HT-29 (cell line): ENCODE data around the gene FOXP3. TPM values are rescaled to one million over a fixed set of nuclear protein-coding genes. Genes with fewer than 3 reads are reported as not detected.

Source experiments
- DNase-seq: peaks from one replicate; pipeline ENCODE4 v3.0.0-alpha.2; 2015; ENCODE audit warnings: low spot score
- total RNA-seq: library from RNA; depleted of rRNA; stranded (reverse); fragments of >200 nt; shearing (Covaris generic); gene quantifications from 2 replicates; pipeline ENCODE4 v1.2.3, GENCODE V29; 2014; rRNA removed

FOXP3 gene
- total RNA-seq, 1 experiment from 2014 or later, result not detected

DNA sequence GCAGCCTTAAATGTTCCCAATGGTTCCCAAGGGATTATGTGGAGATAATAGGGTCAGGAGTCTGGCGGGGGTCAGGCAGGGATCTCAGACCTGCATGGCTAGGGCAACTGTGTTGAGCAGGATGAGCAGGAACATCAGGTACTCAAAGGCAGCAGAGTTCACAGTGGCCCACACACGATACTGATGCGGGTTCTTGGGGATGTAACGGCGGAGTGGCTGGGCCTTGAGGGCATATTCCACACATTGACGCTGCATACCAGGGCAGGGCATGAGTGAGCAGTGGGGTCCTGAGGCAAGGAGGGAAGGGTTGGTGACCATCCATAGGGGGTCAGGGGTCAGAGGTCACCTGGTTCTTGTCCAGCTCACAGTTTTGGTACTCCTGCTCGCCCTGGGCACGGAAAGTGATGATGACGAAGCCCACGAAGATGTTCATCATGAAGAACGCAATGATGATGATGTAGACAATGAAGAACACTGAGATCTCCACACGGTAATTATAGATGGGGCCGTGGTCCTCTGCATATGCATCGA is 49.4 kb downstream of the FOXP3 start:
- no peak for DNase-seq

DNA sequence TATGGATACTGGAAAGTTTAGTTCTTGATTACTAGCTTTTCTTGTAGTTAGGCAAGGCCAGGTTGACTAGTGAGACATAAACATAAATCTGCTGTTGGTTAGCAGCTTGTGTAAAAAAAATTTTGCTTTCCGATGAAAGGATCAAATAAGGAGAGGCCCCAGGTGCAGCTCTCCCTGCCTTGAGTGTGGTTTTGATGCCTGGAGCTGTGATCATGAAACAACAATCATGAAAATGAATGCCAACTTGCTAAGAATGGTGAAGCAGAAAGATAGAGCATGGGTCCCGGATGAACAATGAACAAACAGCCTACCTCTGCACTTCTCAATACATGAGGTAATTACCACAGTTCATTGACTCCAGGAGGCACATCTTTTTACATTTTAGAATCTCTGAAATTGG is 50.1 kb downstream of the FOXP3 start:
- DNase-seq, result no peak

DNA sequence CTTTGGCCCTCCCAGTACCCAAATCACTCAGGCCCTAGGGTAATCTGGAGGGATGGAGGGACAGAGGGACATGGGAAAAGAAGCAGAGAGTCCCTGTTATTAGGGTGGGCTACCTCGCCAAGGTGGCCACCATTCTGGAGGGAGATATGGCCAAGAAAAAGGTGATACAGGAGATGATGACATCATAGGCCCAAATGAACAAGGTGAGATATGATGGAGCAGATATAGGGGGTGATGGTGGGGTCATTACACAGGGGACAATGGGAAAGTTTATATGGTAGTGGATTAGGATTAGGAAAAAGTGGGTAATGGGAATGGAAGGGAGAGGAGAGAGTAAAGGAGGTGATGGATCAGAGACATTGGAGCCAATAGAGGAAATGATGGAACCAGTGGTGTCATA is 51.6 kb downstream of the FOXP3 start:
- DNase-seq, result no peak

DNA sequence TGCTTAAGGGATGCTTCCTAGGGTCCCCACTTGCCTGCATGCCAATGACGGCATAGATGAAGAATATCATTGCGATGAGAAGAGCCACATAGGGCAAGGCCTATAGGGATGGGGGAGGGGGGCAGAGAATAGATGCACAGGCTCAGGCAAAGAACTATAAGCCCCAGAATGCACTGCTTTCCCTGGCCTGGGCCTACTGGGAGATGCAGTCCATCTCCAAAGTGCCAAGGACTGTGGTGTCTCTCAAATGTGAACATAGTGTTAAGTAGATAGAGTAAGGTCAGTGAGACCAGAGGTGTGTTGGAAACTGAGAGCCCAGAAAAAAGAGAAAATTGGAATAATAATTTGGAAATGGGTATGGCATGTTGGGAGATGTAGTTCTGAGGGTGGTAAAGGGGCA is 52.3 kb downstream of the FOXP3 start:
- no peak for DNase-seq

DNA sequence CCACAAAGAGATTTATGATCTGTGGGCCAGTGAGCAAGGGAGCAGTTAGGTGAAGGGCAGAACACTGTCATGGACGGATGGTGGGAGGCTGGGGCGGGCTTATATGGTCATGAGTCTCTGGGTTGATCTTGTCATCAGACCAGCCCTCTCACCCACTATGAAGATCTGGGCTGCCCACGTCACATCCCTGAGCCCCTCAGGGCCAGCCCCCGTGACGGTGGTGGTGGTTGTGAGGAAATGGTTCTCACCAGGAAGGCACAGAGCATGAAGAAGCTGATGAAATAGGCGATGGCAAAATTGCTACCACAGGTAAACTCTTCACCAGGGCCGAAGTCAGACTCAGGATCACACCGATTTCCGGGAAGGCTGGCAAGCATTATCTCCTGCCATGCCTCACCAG is 53.4 kb downstream of the FOXP3 start:
- DNase-seq, result no peak

DNA sequence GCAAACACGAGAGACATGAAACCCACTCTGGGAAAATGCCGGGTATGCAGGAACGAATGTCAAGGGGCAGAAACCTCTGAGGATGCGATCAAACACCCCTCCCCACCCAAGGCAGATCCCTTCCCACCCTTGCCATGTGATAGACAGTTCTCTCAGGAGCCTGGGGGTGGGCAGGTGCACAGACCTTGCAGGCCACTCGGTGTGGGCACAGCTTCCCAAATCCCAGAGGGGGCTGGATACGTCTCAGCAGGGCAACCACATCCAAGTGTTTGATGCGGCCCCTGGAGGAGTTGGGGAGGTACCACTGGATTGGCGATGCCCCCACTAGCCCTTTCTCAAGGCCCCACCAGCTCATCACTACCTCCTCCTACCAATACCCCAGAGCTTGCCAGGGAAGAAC is 54.1 kb downstream of the FOXP3 start:
- no peak for DNase-seq

DNA sequence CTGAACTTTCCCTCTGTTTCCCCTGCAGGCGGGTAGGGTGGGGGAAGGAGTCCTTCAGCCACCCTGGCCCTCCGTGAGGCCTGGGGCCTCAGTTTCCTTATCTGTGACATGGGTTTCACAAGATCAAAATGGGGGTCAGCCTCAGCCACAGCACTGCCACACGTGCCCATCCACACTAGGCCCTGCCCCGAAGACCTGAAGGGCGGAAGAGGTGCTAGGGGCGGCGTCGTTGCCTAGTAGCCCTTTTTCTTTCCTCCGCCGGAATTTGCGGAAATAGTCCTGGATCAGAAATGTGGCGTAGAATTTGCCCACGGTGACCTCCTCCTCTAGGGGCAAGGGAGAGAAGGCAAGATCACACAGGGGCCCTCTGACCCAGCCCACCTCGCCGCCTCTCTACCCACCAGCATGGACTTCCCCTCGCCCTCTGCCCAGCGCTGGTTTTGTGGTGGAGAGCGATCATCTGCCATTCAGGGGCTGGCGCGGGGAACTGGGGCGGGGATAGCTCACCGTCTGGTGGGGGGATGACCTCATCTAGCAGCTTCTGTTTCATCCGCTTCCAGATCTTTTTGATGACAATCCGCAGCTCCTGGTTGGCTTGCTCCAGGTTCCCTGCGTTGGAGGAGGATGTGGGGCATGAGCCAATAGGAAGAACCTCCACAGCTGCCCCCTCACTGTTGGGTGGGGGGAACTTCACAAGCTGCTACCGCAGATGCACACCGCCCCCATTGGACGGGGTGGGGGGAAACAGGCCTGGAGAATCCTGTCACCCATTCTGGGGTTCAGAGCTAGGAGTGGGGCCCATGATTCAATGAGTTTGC is 54.9 kb downstream of the FOXP3 start:
- no peak for DNase-seq

DNA sequence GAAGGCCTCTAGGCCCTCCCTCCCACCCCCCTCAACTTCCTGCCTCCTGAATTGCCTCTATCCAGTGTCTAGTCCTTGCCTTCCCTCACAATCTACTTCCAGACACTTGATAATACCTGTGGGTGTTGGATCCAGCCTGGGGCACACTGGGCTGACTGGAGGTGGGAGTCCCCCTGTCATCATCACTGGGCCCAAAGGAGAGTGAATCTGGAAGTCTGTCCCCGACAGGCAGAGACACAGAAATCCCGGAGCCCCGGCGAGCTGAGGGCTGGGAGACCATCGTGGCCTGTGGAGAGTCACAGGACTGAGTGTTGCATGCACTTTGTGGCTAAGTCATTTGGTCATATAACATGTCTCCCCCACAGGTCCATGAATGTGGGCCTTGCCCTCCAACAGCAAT is 56.1 kb downstream of the FOXP3 start:
- no peak for DNase-seq

DNA sequence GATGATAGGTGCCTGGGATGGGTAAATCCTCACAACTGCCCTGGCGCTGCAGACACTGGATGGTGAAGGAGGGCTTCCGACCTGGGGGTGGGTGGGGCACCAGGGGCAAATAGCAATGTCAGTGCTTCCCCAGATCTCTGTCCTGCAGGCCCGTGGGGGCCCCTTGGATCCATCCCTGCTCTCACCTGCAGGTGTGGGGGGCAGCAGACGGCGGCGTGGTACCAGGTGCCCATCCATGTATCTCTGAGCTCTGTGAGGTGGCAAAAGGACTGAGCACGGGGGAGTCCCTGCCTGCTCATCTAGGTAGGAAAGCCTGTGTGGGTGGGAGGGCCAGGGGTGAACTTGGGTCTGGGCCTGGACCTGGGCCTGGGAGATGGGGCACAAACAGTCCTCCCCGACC is 58.0 kb downstream of the FOXP3 start:
- no peak for DNase-seq

DNA sequence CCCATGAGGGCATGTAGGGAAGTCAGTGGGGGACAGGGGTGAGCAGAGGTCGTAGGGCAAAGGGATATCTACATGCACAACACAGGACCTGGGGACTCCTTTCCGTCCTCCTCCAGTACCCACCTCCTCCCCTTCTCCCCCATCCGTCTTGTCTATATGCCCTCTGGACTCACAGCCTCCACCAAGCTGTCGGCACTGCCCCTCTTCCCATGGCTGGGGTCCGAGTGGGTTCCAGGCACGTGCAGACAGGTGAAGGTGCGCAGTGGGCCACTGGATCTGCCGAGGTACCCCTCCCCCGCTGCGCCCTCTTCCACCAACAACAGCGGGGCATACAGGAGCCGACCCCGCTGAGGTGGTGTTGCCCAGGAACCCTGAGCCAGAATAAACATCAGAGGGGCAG is 59.1 kb downstream of the FOXP3 start:
- DNase-seq, result no peak

DNA sequence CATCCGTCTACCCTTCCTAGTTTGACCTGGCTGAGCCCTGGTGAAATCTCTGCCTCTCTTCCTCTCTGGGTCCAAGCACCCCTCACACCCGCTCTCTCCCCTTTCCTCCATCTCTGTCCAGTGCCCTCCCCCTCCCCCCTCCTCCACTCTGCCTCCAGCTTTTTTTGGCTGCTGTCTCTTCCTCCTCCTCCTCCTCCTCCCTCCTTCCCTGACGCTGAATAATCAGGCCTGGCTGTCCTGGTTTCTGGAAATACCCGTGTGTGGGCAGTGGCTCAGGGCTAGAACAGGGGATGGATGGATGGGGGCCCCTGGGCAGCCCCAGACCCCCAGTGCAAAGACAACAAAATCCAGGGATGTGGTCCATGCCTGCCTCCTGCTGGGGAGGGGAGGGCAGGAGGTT is 59.8 kb downstream of the FOXP3 start:
- no peak for DNase-seq

DNA sequence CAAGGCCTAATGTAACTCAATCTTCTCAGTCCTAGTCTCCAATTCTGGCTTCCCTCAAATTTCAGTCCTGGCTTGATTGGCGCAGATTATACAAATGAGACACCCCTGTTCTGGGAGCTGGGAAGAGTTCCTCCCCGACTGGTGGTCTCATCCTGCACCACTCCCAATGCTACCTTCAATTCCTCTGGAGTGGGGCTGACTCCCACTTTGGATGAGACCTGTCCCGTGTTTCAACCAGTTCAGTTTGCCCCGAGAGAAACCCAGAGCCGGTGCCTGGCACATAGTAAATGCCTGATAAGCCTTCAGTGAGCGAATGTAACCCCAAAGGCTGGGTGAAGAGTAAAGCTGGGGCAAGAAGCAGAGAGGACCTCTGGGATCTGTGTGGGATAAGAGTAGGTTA is 60.5 kb downstream of the FOXP3 start:
- no peak for DNase-seq

DNA sequence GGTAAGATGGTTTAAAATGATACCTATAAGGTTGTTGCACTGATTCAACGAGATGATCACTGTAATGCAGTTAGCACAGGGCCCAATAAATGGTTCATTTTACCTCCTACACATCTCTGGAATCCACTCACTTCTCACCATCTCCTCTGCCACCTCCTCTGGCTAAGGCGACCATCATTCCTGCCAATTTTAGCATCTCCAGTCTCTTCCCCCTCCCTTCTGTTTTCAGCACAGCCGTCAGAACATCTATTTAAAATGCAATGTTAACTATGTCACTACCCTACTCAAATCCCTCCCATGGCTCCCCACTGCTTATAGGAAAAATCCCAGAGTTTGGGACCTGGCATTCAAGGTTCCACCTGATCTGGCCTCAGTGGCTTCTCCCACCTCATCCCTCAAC is 61.0 kb downstream of the FOXP3 start:
- DNase-seq, result no peak

DNA sequence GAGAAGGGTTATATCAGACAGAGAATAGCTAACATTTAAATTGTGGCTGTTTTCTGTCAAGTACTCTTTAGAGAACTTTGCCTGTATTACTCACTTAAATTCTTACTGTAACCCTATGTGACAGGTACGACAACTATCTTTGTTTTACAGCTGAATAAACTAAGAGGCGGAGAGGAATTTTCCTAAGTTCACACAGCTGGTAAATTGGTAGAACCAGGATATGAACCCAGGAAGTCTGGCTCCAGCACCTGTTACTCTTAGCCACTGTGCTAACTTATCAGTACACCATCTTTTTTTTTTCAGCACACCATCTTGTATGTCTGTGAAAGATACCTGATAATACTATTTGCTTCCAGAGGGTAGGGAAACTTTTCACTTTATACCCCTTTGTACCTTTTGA is 62.5 kb downstream of the FOXP3 start:
- DNase-seq, result no peak

Other genes with a start within 250 kb of the FOXP3 start
- 46.6 and 53.6 TPM in 2 replicates for gene TFE3, start 221.4 kb downstream of the FOXP3 start, total RNA-seq
- gene CCDC120, start 205.7 kb downstream of the FOXP3 start, total RNA-seq, result 10.6 and 12.6 TPM in 2 replicates
- 0.15 and 0.57 TPM in 2 replicates for gene PRAF2, start 190.7 kb downstream of the FOXP3 start, total RNA-seq
- 46.5 and 65.5 TPM in 2 replicates for gene WDR45, start 184.8 kb downstream of the FOXP3 start, total RNA-seq
- 39.4 and 41.6 TPM in 2 replicates for gene GPKOW, start 141.0 kb downstream of the FOXP3 start, total RNA-seq
- 12.6 and 13.6 TPM in 2 replicates for gene MAGIX, start 102.0 kb downstream of the FOXP3 start, total RNA-seq
- 27.3 and 28.1 TPM in 2 replicates for gene PLP2, start 92.8 kb downstream of the FOXP3 start, total RNA-seq
- 19.0 and 22.3 TPM in 2 replicates for gene PRICKLE3, start 78.3 kb downstream of the FOXP3 start, total RNA-seq
- 0.61 and 1.1 TPM in 2 replicates for gene SYP, start 64.5 kb downstream of the FOXP3 start, total RNA-seq
- not detected in 2 replicates for gene CACNA1F, start 31.4 kb downstream of the FOXP3 start, total RNA-seq
- 25.0 and 27.7 TPM in 2 replicates for gene CCDC22, start 29.2 kb downstream of the FOXP3 start, total RNA-seq
- 7.2 and 7.3 TPM in 2 replicates for gene PPP1R3F, start 5.1 kb upstream of the FOXP3 start, total RNA-seq
- not detected in 2 replicates for gene GAGE10, start 38.9 kb upstream of the FOXP3 start, total RNA-seq
- gene GAGE12J, start 57.3 kb upstream of the FOXP3 start, total RNA-seq, result not detected in 2 replicates
- gene GAGE13, start 66.9 kb upstream of the FOXP3 start, total RNA-seq, result not detected in 2 replicates